K562 (cell line): ENCODE data around the gene CD46. TPM values are rescaled to one million over a fixed set of nuclear protein-coding genes. Genes with fewer than 3 reads are reported as not detected.

Experiments used
- ATAC-seq: fragments of 200-7000 bp; cut with Tn5 transposase; 3 replicates; pipeline ENCODE4 v1.9.1; 2020; ENCODE audit warnings: moderate library complexity
- BruUV-seq: library from RNA; stranded (reverse); fragments of 400-500 nt; replicated peaks from 2 replicates; lab custom pipeline; 2021; lab: Mats Ljungman, UMichigan
- CTCF ChIA-PET: fragments of 300-600 bp; formaldehyde crosslinking; extraction: SDS; loops from one replicate; lab custom pipeline; 2021; ENCODE audit warnings: low intra/inter-chr PET ratio; lab: Yijun Ruan, JAX
- POLR2A ChIA-PET: fragments of 300-600, 350-650 bp; sonication (Branson Sonifier 250); formaldehyde crosslinking; extraction: SDS; loops from one replicate; lab custom pipeline; 2021; ENCODE audit warnings: antibody characterized with exemption, inconsistent platforms; lab: Yijun Ruan, JAX
- DNase-seq, 4 experiments: peaks; one replicate each; pipeline versions ENCODE4 v3.0.0 to v3.0.0-alpha.2; 2011 to 2018; ENCODE audit warnings: low spot score in 3 of 4, mixed read lengths in 3 of 4; ENCODE audit errors: extremely low read depth in 1 of 4
- FAIRE-seq: peaks from 2 replicates; lab custom pipeline; 2011; peaks lifted over from hg19 to GRCh38; lab: Jason Lieb, UNC
- H2AFZ ChIP-seq: 2 replicates; pipeline ENCODE4 v1.6.0; 2011; ENCODE audit warnings: low read depth, low read length, control low read depth, inconsistent platforms
- H3K27ac ChIP-seq: fragments of 200-600 bp; 3 replicates; pipeline ENCODE4 v1.8.0; 2011; ENCODE audit warnings: low read depth, mild to moderate bottlenecking, control low read depth, inconsistent platforms, low read length, moderate library complexity, mixed read lengths; ENCODE audit errors: extremely low read depth
- H3K27me3 ChIP-seq, 2 experiments: fragments of 300-600 bp in 1 of 2; 2 replicates in 1 of 2; 3 replicates in 1 of 2; pipeline versions ENCODE4 v1.6.0 to v1.8.0; 2011; ENCODE audit warnings: inconsistent platforms in 2 of 2, low read length in 2 of 2, mild to moderate bottlenecking in 1 of 2, mixed read lengths in 1 of 2, moderate library complexity in 1 of 2; ENCODE audit not compliant: control insufficient read depth in 2 of 2, insufficient read depth in 2 of 2
- H3K36me3 ChIP-seq: fragments of 300-600 bp; 3 replicates; pipeline ENCODE4 v1.8.0; 2011; ENCODE audit warnings: mild to moderate bottlenecking, low read length, inconsistent platforms; ENCODE audit not compliant: control insufficient read depth, insufficient read depth
- H3K4me1 ChIP-seq, 2 experiments: fragments of 200-600 bp in 1 of 2; replicated peaks in 1 of 2; 2 replicates in 1 of 2; 3 replicates in 1 of 2; pipeline versions ENCODE4 v1.5.1 to v1.8.0; 2011; ENCODE audit warnings: inconsistent platforms in 2 of 2, low read length in 2 of 2, mild to moderate bottlenecking in 1 of 2, mixed read lengths in 1 of 2, moderate library complexity in 1 of 2; ENCODE audit not compliant: control insufficient read depth in 2 of 2, insufficient read depth in 2 of 2
- H3K4me2 ChIP-seq: 2 replicates; pipeline ENCODE4 v1.6.1; 2011; ENCODE audit warnings: low read length, control low read depth, inconsistent platforms, mixed read lengths; ENCODE audit not compliant: insufficient read depth
- H3K4me3 ChIP-seq: fragments of 200-600 bp; sonication (generic), shearing (Covaris generic); 2 replicates; pipeline ENCODE4 v1.5.1; 2016; ENCODE audit warnings: control low read depth, inconsistent platforms
- H3K79me2 ChIP-seq: fragments of 200-600 bp; 3 replicates; pipeline ENCODE4 v1.8.0; 2011; ENCODE audit warnings: low read length, inconsistent platforms; ENCODE audit not compliant: control insufficient read depth, insufficient read depth
- H3K9ac ChIP-seq, 2 experiments: 2 replicates each; pipeline versions ENCODE4 v1.6.0 to v1.6.1; 2011; ENCODE audit warnings: low read depth in 2 of 2, low read length in 2 of 2, control low read depth in 1 of 2, inconsistent platforms in 1 of 2, mild to moderate bottlenecking in 1 of 2, mixed read lengths in 1 of 2; ENCODE audit not compliant: insufficient read depth in 1 of 2
- H3K9me1 ChIP-seq: one replicate; pipeline ENCODE4 v1.6.0; 2011; ENCODE audit warnings: inconsistent platforms, mild to moderate bottlenecking, low read length, moderate library complexity; ENCODE audit not compliant: control insufficient read depth, insufficient read depth
- H3K9me3 ChIP-seq: replicated peaks from 2 replicates; pipeline ENCODE4 v1.5.1; 2011; ENCODE audit warnings: low read depth, low read length, inconsistent platforms; ENCODE audit not compliant: control insufficient read depth, insufficient read depth
- H4K20me1 ChIP-seq: replicated peaks from 2 replicates; pipeline ENCODE4 v1.6.1; 2011; ENCODE audit warnings: low read length, inconsistent platforms, mixed read lengths; ENCODE audit not compliant: control insufficient read depth, insufficient read depth
- CTBP1 ChIP-seq: fragments of 450-650 bp; IDR thresholded peaks from 2 replicates; pipeline ENCODE4 v1.6.1; 2016; ENCODE audit warnings: borderline replicate concordance
- MYBL2 ChIP-seq, 2 experiments: fragments of 450-650 bp in 1 of 2; sonication (generic) in 1 of 2; formaldehyde crosslinking in 1 of 2; IDR thresholded peaks; 2 replicates each; pipeline versions ENCODE4 v1.6.1 to v1.8.1; 2017 to 2022; ENCODE audit warnings: borderline replicate concordance in 1 of 2, inconsistent platforms in 1 of 2, low read depth in 1 of 2, mild to moderate bottlenecking in 1 of 2, missing genetic modification reagents in 1 of 2, moderate library complexity in 1 of 2
- TARDBP ChIP-seq: fragments of 450-650 bp; IDR thresholded peaks from 2 replicates; pipeline ENCODE4 v1.6.1; 2016
- WGBS: fragments of 100-300 bp; shearing (Covaris generic); methylation state at CpG from one replicate; pipeline ENCODE4 v1.1.6; 2016; ENCODE audit warnings: low coverage, mixed read lengths; ENCODE audit not compliant: insufficient coverage; ENCODE audit errors: missing lambda C conversion rate; 5-methylcytosine and 5-hydroxymethylcytosine counted together
- in situ Hi-C: fragments of 300-500 bp; cut with MboI; formaldehyde crosslinking; loops from 4 replicates; pipeline ENCODE4 v1.15.0; 2018; ENCODE audit warnings: inconsistent platforms, mixed read lengths
- intact Hi-C: fragments of 100-400 bp; cut with micrococcal nuclease; formaldehyde crosslinking; loops from 2 replicates; pipeline ENCODE4 v1.14.2; 2022
- polyA plus RNA-seq, 8 experiments: library from polyadenylated mRNA; depleted of rRNA in 4 of 8; stranded (reverse) in 5 of 8; unstranded in 3 of 8; fragments of >200 nt; fragmentation: Nextera tagmentation in 2 of 8; fragmentation: Illumina TruSeq in 1 of 8; extraction: Ambion mirVana in 2 of 8; extraction: Trizol in 1 of 8; gene quantifications; 2 replicates each; pipeline versions ENCODE4 v1.2.1 to v1.2.3, GENCODE V29; 2011 to 2014; ENCODE audit warnings: inconsistent platforms in 1 of 8, missing spikeins in 1 of 8
- total RNA-seq, 7 experiments: library from RNA; depleted of rRNA in 6 of 7; stranded (reverse); fragments of >200 nt in 6 of 7; fragmentation: Illumina TruSeq in 2 of 7; extraction: Trizol in 2 of 7; gene quantifications; 2 replicates each; pipeline versions ENCODE4 v1.2.1 to v1.2.3, GENCODE V29; 2011 to 2021; ENCODE audit warnings: low replicate concordance in 1 of 7
- TF ChIP-seq, protein P1 (sequence below): fragments of 450-650 bp; IDR thresholded peaks from 2 replicates; pipeline ENCODE4 v1.6.1; 2017; ENCODE audit warnings: antibody characterized with exemption, mild to moderate bottlenecking

Gene CD46
- total and polyA plus RNA-seq, 9 of the 15 experiments (the other 6 are each of a cell fraction or from before 2014, with no cell fraction given): 87.9 to 374 (median 156) TPM

GRCh38 chr1:207754974-207755700 lies 3.3 kb downstream of the CD46 start:
- POLR2A ChIA-PET: interaction anchor here (0.8 to 1.6 kb wide), 5 partner anchors 8 to 124 kb away, joined by 3 to 5 read pairs (median 3); no protein-coding TSS in a partner anchor
- Histone ChIP-seq H3K27me3 (no peaks in the 10 kb centered on the region), H3K4me3 (no peak overlapping the region), H3K9ac (peak overlapping the region; percentile 1 to 8; a peak in 3 of 4 replicates), H3K9me3 (no peaks in the 10 kb centered on the region), H3K27ac (peak overlapping the region; percentile 36; the same call in 2 of the 3 replicates), H3K36me3 (peaks cover 52% of the 10 kb centered on the region), H3K4me2 (peak overlapping the region; percentile 95), H3K79me2 (peaks cover 92% of the 10 kb centered on the region), H2AFZ (no peak overlapping the region), H3K9me1 (no peaks in the 10 kb centered on the region), H4K20me1 (peaks cover 33% of the 10 kb centered on the region; the same call in 1 of the 2 replicates), H3K4me1 (peaks cover 17 to 29% of the 10 kb centered on the region in 2 experiments)
- FAIRE-seq (peak; percentile 42), DNase-seq (no peak), ATAC-seq (no peak)
- in situ Hi-C loops: no loop called here
- no TSS peak for BruUV-seq
- WGBS: 18% methylated on average over 7 of the region's 7 CpGs
- intact Hi-C loops: loop anchor here (2.0 to 5.0 kb wide), 3 partner anchors 24 to 108 kb away; partner anchors contain the start of gene CR1L
- CTCF ChIA-PET: no interaction called here
- TF ChIP-seq, protein P1, sequence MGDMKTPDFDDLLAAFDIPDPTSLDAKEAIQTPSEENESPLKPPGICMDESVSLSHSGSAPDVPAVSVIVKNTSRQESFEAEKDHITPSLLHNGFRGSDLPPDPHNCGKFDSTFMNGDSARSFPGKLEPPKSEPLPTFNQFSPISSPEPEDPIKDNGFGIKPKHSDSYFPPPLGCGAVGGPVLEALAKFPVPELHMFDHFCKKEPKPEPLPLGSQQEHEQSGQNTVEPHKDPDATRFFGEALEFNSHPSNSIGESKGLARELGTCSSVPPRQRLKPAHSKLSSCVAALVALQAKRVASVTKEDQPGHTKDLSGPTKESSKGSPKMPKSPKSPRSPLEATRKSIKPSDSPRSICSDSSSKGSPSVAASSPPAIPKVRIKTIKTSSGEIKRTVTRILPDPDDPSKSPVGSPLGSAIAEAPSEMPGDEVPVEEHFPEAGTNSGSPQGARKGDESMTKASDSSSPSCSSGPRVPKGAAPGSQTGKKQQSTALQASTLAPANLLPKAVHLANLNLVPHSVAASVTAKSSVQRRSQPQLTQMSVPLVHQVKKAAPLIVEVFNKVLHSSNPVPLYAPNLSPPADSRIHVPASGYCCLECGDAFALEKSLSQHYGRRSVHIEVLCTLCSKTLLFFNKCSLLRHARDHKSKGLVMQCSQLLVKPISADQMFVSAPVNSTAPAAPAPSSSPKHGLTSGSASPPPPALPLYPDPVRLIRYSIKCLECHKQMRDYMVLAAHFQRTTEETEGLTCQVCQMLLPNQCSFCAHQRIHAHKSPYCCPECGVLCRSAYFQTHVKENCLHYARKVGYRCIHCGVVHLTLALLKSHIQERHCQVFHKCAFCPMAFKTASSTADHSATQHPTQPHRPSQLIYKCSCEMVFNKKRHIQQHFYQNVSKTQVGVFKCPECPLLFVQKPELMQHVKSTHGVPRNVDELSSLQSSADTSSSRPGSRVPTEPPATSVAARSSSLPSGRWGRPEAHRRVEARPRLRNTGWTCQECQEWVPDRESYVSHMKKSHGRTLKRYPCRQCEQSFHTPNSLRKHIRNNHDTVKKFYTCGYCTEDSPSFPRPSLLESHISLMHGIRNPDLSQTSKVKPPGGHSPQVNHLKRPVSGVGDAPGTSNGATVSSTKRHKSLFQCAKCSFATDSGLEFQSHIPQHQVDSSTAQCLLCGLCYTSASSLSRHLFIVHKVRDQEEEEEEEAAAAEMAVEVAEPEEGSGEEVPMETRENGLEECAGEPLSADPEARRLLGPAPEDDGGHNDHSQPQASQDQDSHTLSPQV: no peak
- TF ChIP-seq TARDBP (no peak), CTBP1 (no peak), MYBL2 (IDR thresholded peaks at IDR 0.05; ENCODE audit: low read depth) (no peak), MYBL2 (CRISPR knock-in tag; IDR thresholded peaks at IDR 0.05; ENCODE audit: borderline replicate concordance) (no peak)
